Pancreas (tissue), 10 donors: ENCODE measurements around the gene PI4KB. TPM values are rescaled to one million over a fixed set of nuclear protein-coding genes. Genes with fewer than 3 reads are reported as not detected.
"Not testable (repeated sequence)": the region's sequence is repeated elsewhere in the genome, so short reads cannot be mapped to it uniquely, and the experiment has no call there.

Source experiments
- ATAC-seq, 4 donors: fragments of 200-7000 bp; cut with Tn5 transposase; one replicate each; pipeline versions ENCODE4 v1.8.0 to v1.9.1; 2020; ENCODE audit warnings: mild to moderate bottlenecking in 4 of 4, moderate library complexity in 4 of 4
- DNase-seq, 6 donors: peaks; one replicate each; pipeline ENCODE4 v3.0.0-alpha.2; 2020
- FAIRE-seq: peaks from 2 replicates; lab custom pipeline; 2012; peaks lifted over from hg19 to GRCh38; lab: Jason Lieb, UNC
- H3K27ac ChIP-seq, 4 donors: fragments of 200-600 bp; sonication (generic); 1 replicate in 3 of 4; 2 replicates in 1 of 4; pipeline versions ENCODE4 v1.5.0 to v1.8.0; 2020
- H3K27me3 ChIP-seq, 4 donors: fragments of 200-600 bp; one replicate each; pipeline ENCODE4 v1.8.0; 2021
- H3K36me3 ChIP-seq, 3 donors: fragments of 200-600 bp; sonication (generic) in 1 of 3; one replicate each; pipeline versions ENCODE4 v1.5.0 to v1.8.0; 2020 to 2021
- H3K4me1 ChIP-seq, 3 donors: fragments of 200-600 bp; one replicate each; pipeline ENCODE4 v1.8.0; 2021
- H3K4me3 ChIP-seq, 4 donors: fragments of 200-600 bp; sonication (generic) in 2 of 4; one replicate each; pipeline versions ENCODE4 v1.5.0 to v1.8.0; 2020 to 2021
- H3K9me3 ChIP-seq, 4 donors: fragments of 200-600 bp; one replicate each; pipeline ENCODE4 v1.8.0; 2021
- WGBS, 2 donors: extraction: QIAGEN DNeasy Blood & Tissue Kit; methylation state at CpG; one replicate each; pipeline ENCODE4 v1.1.7; 2013; 5-methylcytosine and 5-hydroxymethylcytosine counted together
- intact Hi-C, 3 donors: fragments of 100-400 bp; cut with DNase I; formaldehyde crosslinking; loops; one replicate each; pipeline versions ENCODE4 v1.11.1 to v1.14.2; 2022
- polyA plus RNA-seq, 2 donors: library from polyadenylated mRNA; stranded (reverse); fragments of 200-250 nt; gene quantifications; one replicate each; pipeline ENCODE4 v1.2.3, GENCODE V29; 2013
- total RNA-seq, 6 donors: library from RNA; stranded (reverse); fragmentation: NEBNext Ultra II Directional in 4 of 6; extraction: Animal tissue kit (Norgen Biotek cat#: 25700) in 4 of 6; gene quantifications; one replicate each; pipeline versions ENCODE4 v1.2.1 to v1.2.4, GENCODE V29; 2021 to 2023
- TF ChIP-seq, protein P1 (sequence below), 4 donors: fragments of 200-600 bp; sonication (generic) in 3 of 4; IDR thresholded peaks; one replicate each; pipeline versions ENCODE4 v1.5.0 to v1.8.0; 2021; ENCODE audit warnings: antibody characterized with exemption in 4 of 4
- donor health status: healthy with polysubstance abuse.
- donor health status: DM: no; HTN: no; CAD: no; lungs with moderate emphysema.
- donor health status: DM: no; HTN: no; CAD: no.
- donor health status: control.
- donor health status: control.
- donor health status: Bipolar disorder and iron deficiency.
- donor health status: DM: yes; HTN: yes; CAD: no.
- donor health status: DM: no; HTN: no; CAD: no.
- donor health status: DM: no; HTN: no; CAD: no.
- donor health status: DM: yes; HTN: yes; CAD: no.

Gene PI4KB
- total and polyA plus RNA-seq, 8 donors, result 20.0 to 44.2 (median 27.7) TPM

DNA sequence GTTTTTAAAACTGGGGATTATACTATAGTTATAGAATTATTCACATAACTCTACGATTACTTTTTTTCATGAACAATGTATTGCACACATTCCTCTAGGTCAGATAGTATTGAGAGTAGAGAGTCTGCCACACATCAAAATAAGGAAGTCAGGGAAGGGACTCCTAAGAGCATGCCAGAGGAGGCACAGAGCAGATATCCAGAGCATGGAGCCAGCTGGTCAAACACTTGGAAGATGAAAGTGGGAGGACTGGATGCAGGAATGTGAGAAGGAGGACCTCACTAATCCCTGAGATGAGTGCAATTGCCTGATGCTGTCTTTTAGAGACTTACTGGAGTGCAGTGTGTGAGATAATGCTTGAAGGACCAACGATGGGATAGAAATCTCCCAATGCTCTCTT lies 29.5 kb upstream of the PI4KB start:
- FAIRE-seq (no peak), DNase-seq (no peak), ATAC-seq (no peak)
- WGBS, 2 donors, result 39 to 49% methylated on average over 2 of the region's 2 CpGs
- Histone ChIP-seq H3K27ac (no peak overlapping the region), H3K4me1 (no peaks in the 10 kb centered on the region), H3K9me3 (no peaks in the 10 kb centered on the region), H3K36me3 (no peaks in the 10 kb centered on the region), H3K27me3 (no peaks in the 10 kb centered on the region), H3K4me3 (no peak overlapping the region)
- intact Hi-C loops, result no loop called here
- TF ChIP-seq, protein P1, sequence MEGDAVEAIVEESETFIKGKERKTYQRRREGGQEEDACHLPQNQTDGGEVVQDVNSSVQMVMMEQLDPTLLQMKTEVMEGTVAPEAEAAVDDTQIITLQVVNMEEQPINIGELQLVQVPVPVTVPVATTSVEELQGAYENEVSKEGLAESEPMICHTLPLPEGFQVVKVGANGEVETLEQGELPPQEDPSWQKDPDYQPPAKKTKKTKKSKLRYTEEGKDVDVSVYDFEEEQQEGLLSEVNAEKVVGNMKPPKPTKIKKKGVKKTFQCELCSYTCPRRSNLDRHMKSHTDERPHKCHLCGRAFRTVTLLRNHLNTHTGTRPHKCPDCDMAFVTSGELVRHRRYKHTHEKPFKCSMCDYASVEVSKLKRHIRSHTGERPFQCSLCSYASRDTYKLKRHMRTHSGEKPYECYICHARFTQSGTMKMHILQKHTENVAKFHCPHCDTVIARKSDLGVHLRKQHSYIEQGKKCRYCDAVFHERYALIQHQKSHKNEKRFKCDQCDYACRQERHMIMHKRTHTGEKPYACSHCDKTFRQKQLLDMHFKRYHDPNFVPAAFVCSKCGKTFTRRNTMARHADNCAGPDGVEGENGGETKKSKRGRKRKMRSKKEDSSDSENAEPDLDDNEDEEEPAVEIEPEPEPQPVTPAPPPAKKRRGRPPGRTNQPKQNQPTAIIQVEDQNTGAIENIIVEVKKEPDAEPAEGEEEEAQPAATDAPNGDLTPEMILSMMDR (IDR thresholded peaks at IDR 0.05), result no peak

GRCh38 chr1:151352021-151352718 lies 25.0 kb upstream of the PI4KB start:
- Histone ChIP-seq H3K4me3 (no peak overlapping the region), H3K36me3 (no peaks in the 10 kb centered on the region), H3K27me3 (no peaks in the 10 kb centered on the region), H3K27ac (no peak overlapping the region), H3K9me3 (no peaks in the 10 kb centered on the region), H3K4me1 (no peaks in the 10 kb centered on the region)
- TF ChIP-seq, protein P1 (IDR thresholded peaks at IDR 0.05), result no peak
- 82 to 88% methylated on average over 6 of the region's 6 CpGs for WGBS, 2 donors
- ATAC-seq (no peak), FAIRE-seq (no peak), DNase-seq (no peak)
- intact Hi-C loops, result no loop called here

DNA sequence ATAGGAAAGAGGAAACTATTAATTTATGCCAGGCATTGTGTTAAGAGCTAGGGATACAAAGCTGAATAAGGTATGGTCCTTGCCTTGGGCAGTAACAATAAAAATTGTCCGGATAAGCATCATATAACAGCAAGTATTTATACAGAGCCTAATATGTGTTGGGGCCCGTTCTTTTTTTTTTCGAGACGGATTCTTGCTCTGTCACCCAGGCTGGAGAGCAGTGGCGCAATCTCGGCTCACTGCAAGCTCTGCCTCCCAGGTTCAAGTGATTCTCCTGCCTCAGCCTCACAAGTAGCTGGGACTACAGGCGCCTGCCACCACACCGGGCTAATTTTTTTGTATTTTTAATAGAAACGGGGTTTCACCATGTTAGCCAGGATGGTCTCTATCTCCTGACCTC lies 23.1 kb upstream of the PI4KB start:
- H3K4me1 ChIP-seq, H3K27ac ChIP-seq, H3K36me3 ChIP-seq, ATAC-seq, intact Hi-C loops, DNase-seq, FAIRE-seq, H3K27me3 ChIP-seq, H3K4me3 ChIP-seq, H3K9me3 ChIP-seq: not testable (repeated sequence)
- 87 to 93% methylated on average over 9 of the region's 9 CpGs for WGBS, 2 donors

- FAIRE-seq, result no peak
- H3K27ac ChIP-seq, result peak overlapping the region in 3 of 4 donors; percentile 83 to 92 (median 91)
Observed at GRCh38 chr1:151347523-151348246, 20.5 kb upstream of the PI4KB start.

More at GRCh38 chr1:151347523-151348246, 20.5 kb upstream of the PI4KB start:
- TF ChIP-seq, protein P1 (IDR thresholded peaks at IDR 0.05), result no peak
- WGBS, 2 donors, result 32 to 35% methylated on average over 12 of the region's 12 CpGs
- ATAC-seq (no peak), DNase-seq (peak in 1 of 6 donors; percentile 3)
- Histone ChIP-seq H3K4me3 (peak overlapping the region in 3 of 4 donors; percentile 54 to 65 (median 61)), H3K27me3 (no peaks in the 10 kb centered on the region), H3K9me3 (no peaks in the 10 kb centered on the region), H3K4me1 (peaks cover 0 to 7% (median 0%) of the 10 kb centered on the region in 3 donors), H3K36me3 (peaks cover 0 to 4% (median 0%) of the 10 kb centered on the region in 3 donors)
- intact Hi-C loops, result no loop called here
